K562 (cell line): ENCODE results near the gene NBPF11. TPM values are rescaled to one million over a fixed set of nuclear protein-coding genes. Genes with fewer than 3 reads are reported as not detected.
"Not testable (repeated sequence)": the region's sequence is repeated elsewhere in the genome, so short reads cannot be mapped to it uniquely, and the experiment has no call there.

Experiments used
- ARID4B ChIP-seq: sonication (generic); formaldehyde crosslinking; IDR thresholded peaks from 2 replicates; pipeline ENCODE4 v1.8.0; 2022; ENCODE audit warnings: mild to moderate bottlenecking, missing genetic modification reagents
- ATF7 ChIP-seq: fragments of 450-650 bp; IDR thresholded peaks from 2 replicates; pipeline ENCODE4 v1.7.1; 2014; ENCODE audit warnings: mild to moderate bottlenecking, moderate library complexity
- E2F6 ChIP-seq, 2 experiments: IDR thresholded peaks; 2 replicates each; pipeline ENCODE4 v1.6.1; 2011; ENCODE audit warnings: borderline replicate concordance in 1 of 2, control low read depth in 1 of 2, low read depth in 1 of 2, low read length in 1 of 2, mild to moderate bottlenecking in 1 of 2, mixed read lengths in 1 of 2, moderate library complexity in 1 of 2; ENCODE audit not compliant: insufficient read depth in 1 of 2, insufficient read length in 1 of 2, poor library complexity in 1 of 2, severe bottlenecking in 1 of 2; ENCODE audit errors: extremely low read depth in 1 of 2
- NONO ChIP-seq, 2 experiments: fragments of 200-400 bp in 1 of 2; fragments of 450-650 bp in 1 of 2; formaldehyde crosslinking in 1 of 2; IDR thresholded peaks; 2 replicates each; pipeline ENCODE4 v1.6.1; 2017; ENCODE audit warnings: low read depth in 2 of 2, mild to moderate bottlenecking in 2 of 2, moderate library complexity in 2 of 2, low read length in 1 of 2
- NRF1 ChIP-seq, 2 experiments: fragments of 450-650 bp; IDR thresholded peaks in 1 of 2; conservative IDR thresholded peaks in 1 of 2; 2 replicates each; pipeline ENCODE4 v1.6.1; 2014; ENCODE audit warnings: mild to moderate bottlenecking in 2 of 2
- POLR2A ChIP-seq: fragments of 450-650 bp; conservative IDR thresholded peaks from 2 replicates; pipeline ENCODE4 v1.6.1; 2016
- POLR2G ChIP-seq: fragments of 200-400 bp; formaldehyde crosslinking; IDR thresholded peaks from 2 replicates; pipeline ENCODE4 v1.6.1; 2017; ENCODE audit warnings: low read depth, mild to moderate bottlenecking, antibody characterized with exemption, low read length, moderate library complexity
- SAP30 ChIP-seq: fragments of 200-600 bp; sonication (generic); IDR thresholded peaks from 2 replicates; pipeline ENCODE4 v1.6.1; 2012; ENCODE audit warnings: borderline replicate concordance, low read depth, mild to moderate bottlenecking, moderate library complexity, low read length, control low read depth, inconsistent platforms; ENCODE audit not compliant: insufficient read depth, poor library complexity, severe bottlenecking
- TOE1 ChIP-seq, 2 experiments: fragments of 450-650 bp in 1 of 2; sonication (generic) in 1 of 2; formaldehyde crosslinking in 1 of 2; IDR thresholded peaks; 2 replicates each; pipeline versions ENCODE4 v1.7.1 to v1.8.0; 2016 to 2022; ENCODE audit warnings: borderline replicate concordance in 2 of 2, mild to moderate bottlenecking in 2 of 2, antibody characterized with exemption in 1 of 2, inconsistent platforms in 1 of 2, low read depth in 1 of 2, missing genetic modification reagents in 1 of 2, moderate library complexity in 1 of 2
- VEZF1 ChIP-seq: fragments of 200-800 bp; sonication (Bioruptor generic); IDR thresholded peaks from 2 replicates; pipeline ENCODE4 v1.6.1; 2017; ENCODE audit warnings: missing genetic modification characterization, missing compliant biosample characterization
- YY1 ChIP-seq, 3 experiments: IDR thresholded peaks; 2 replicates each; pipeline ENCODE4 v1.6.1; 2011; ENCODE audit warnings: low read length in 2 of 3, mild to moderate bottlenecking in 2 of 3, moderate library complexity in 2 of 3, borderline replicate concordance in 1 of 3, control low read depth in 1 of 3, low read depth in 1 of 3; ENCODE audit not compliant: insufficient read depth in 3 of 3, insufficient replicate concordance in 2 of 3, control insufficient read depth in 1 of 3, insufficient read length in 1 of 3; ENCODE audit errors: extremely low read depth in 1 of 3
- ZFP91 ChIP-seq: sonication (generic); formaldehyde crosslinking; IDR thresholded peaks from 2 replicates; pipeline ENCODE4 v1.8.0; 2022; ENCODE audit warnings: mild to moderate bottlenecking, missing genetic modification reagents
- polyA plus RNA-seq, 8 experiments: library from polyadenylated mRNA; depleted of rRNA in 4 of 8; stranded (reverse) in 5 of 8; unstranded in 3 of 8; fragments of >200 nt; fragmentation: Nextera tagmentation in 2 of 8; fragmentation: Illumina TruSeq in 1 of 8; extraction: Ambion mirVana in 2 of 8; extraction: Trizol in 1 of 8; gene quantifications; 2 replicates each; pipeline versions ENCODE4 v1.2.1 to v1.2.3, GENCODE V29; 2011 to 2014; ENCODE audit warnings: inconsistent platforms in 1 of 8, missing spikeins in 1 of 8
- total RNA-seq, 7 experiments: library from RNA; depleted of rRNA in 6 of 7; stranded (reverse); fragments of >200 nt in 6 of 7; fragmentation: Illumina TruSeq in 2 of 7; extraction: Trizol in 2 of 7; gene quantifications; 2 replicates each; pipeline versions ENCODE4 v1.2.1 to v1.2.3, GENCODE V29; 2011 to 2021; ENCODE audit warnings: low replicate concordance in 1 of 7

NBPF11 gene
- total and polyA plus RNA-seq, 9 of the 15 experiments (the other 6 are each of a cell fraction or from before 2014, with no cell fraction given), result 2.8 to 17.0 (median 8.0) TPM

GRCh38 chr1:148151911-148152656 is at the start of gene NBPF11 (continued):
- peak in 1 of 2 experiments; percentile 47 for TF ChIP-seq E2F6 (IDR thresholded peaks at IDR 0.05; ENCODE audit: borderline replicate concordance in 1 of 2, extremely low read depth in 1 of 2, insufficient read depth in 1 of 2, insufficient read length in 1 of 2, low read depth in 1 of 2, low read length in 1 of 2, poor library complexity in 1 of 2, severe bottlenecking in 1 of 2)
- TF ChIP-seq POLR2G, result peak; percentile 70
- TF ChIP-seq TOE1 (IDR thresholded peaks at IDR 0.05; ENCODE audit: borderline replicate concordance), result 0 out of 2 replicates have a peak, but pooled peaks have one; percentile 47
- not testable (repeated sequence) for TF ChIP-seq TOE1 (CRISPR knock-in tag; IDR thresholded peaks at IDR 0.05; ENCODE audit: borderline replicate concordance, low read depth)
- TF ChIP-seq POLR2A, result peak; percentile 63
- 0 out of 4 replicates have a peak, but pooled peaks of 1 of the 2 experiments have one; percentile 28 for TF ChIP-seq NONO (IDR thresholded peaks at IDR 0.05; ENCODE audit: low read depth in 2 of 2, low read length in 1 of 2)
- peak; percentile 77 for TF ChIP-seq SAP30
- peak; percentile 75 for TF ChIP-seq ARID4B (CRISPR knock-in tag)
- peak in 1 of 3 experiments; percentile 46 for TF ChIP-seq YY1 (IDR thresholded peaks at IDR 0.05; ENCODE audit: borderline replicate concordance in 1 of 3, control insufficient read depth in 1 of 3, extremely low read depth in 1 of 3, insufficient read depth in 3 of 3, insufficient read length in 1 of 3, insufficient replicate concordance in 2 of 3, low read depth in 1 of 3, low read length in 2 of 3)
- peak; percentile 86 for TF ChIP-seq ZFP91 (CRISPR knock-in tag)
- TF ChIP-seq ATF7, result peak; percentile 65; the same call in 1 of the 2 replicates
- TF ChIP-seq NRF1 (conservative IDR thresholded peaks at IDR 0.05 in 1 of 2, IDR thresholded peaks at IDR 0.05 in 1 of 2), result peak; percentile 91 to 93
- peak; percentile 48 for TF ChIP-seq VEZF1 (CRISPR knock-in tag)
